GM11168 (cell line): ENCODE measurements around the gene RALB.

ENCODE experiments used
- in situ Hi-C: fragments of 300-500 bp; cut with MboI; formaldehyde crosslinking; loops from one replicate; pipeline ENCODE4 v1.12.0; 2022; ENCODE audit warnings: low sequenced_read_pairs; ENCODE audit not compliant: unreplicated experiment

Gene RALB

DNA sequence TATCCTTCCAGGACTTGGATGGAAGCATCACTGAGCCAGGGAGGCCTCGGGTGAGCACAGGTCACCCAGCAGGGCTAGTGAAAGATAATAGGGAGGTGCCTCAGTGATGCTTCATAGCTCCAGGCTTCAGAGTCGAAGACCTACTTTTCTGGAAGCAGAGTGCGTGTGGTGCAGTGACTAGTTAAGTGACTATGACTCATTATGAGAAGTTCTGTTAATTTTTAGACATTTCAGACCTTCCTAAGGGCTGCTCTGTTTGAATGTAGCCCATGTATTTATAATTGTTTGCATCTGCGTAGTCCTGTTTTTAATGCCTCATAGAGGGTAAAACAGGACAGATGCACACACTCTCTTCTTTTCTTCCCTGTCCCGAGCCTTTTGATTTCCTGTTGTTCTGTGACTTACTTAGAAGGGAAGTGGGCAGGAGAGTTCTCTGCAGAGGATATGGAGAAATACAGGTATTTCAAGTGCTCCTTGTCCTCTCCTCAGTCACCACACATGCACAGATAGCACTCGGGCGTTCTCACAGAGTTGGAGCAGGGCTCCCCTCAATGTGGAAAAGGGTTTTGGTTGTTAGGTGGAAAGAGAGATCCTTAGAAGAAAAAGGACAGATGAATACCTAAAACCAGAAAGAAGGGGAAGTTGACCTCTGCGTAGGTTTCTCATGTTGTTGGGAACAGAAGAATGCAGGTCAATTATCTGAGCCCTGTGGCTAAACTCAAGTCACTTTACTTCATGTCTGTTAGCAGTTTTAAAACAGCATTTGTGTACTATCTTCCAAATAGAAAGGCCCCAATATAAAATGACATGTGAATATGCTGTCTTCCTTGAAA is 34.7 kb downstream of the RALB start:
- in situ Hi-C loops, result no loop called here

GRCh38 chr2:120288016-120288373 is 35.3 kb downstream of the RALB start:
- in situ Hi-C loops, result no loop called here

DNA sequence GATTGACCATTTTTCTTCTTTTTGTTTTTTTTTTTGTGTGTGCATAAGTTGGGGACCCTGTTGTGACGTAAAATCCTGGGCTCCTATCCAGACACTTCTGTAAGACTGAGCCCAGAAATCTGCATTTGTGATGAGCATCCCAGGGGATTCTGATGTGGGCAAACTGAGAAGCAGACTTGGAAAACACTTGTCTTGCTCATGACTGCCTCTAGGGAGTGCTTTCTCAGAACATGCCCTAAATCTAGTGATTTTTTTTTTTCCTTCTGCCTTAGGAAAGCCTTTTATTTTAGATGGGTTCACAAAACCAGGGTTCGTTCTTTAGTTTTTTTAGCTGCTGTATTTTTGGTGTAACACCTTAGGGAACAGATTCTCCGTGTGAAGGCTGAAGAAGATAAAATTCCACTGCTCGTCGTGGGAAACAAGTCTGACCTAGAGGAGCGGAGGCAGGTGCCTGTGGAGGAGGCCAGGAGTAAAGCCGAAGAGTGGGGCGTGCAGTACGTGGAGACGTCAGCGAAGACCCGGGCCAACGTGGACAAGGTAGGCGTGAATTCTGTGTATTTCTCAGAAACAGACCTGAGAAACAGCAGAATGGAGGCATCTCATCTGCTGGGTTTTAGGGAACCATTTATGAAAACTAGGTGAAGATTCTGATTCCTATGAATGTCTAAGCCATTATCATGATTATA is 36.7 kb downstream of the RALB start:
- in situ Hi-C loops, result no loop called here

GRCh38 chr2:120290737-120291136 is 38.1 kb downstream of the RALB start:
- in situ Hi-C loops, result no loop called here

- in situ Hi-C loops, result no loop called here
These were observed 39.0 kb downstream of the RALB start for GRCh38 chr2:120291401-120292311.

DNA sequence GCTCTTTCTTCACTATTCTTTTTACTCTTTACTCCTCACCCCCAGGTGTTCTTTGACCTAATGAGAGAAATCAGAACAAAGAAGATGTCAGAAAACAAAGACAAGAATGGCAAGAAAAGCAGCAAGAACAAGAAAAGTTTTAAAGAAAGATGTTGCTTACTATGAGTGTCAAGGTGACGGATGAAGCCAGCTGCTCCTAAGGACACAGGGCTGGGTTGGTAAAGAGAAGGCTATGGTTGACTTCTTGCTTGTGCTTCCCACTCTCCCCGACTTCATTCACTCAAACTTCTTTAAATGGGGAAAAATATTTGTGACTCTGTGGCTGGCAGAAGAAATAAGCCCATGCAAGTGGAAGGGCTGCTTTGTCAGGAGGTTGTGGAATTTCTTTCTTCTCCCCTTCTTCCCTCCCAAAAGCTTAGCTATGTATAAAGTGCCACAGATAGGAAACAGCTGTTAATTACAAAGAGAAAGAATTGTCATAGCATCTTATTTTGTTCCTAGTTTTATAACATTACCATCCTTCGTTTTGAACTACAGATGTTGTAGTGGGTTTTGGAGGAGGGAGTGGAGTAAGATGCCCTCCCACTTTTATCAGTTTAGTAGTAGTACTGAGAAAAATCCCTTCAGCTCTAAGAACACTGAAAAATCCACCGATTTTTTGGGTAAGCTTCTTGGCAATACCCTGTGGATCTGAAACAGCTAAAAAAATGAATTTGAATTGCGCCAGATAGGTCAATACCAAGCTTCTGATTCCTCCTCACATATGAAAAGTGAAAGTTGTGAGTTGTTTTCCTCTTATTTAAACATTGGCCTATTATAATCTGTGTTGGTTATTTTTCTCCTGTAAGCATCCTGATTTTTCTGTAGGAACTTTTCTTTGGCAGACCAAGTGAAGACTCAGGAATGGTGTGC is 40.7 kb downstream of the RALB start:
- in situ Hi-C loops, result no loop called here

- in situ Hi-C loops, result no loop called here
These were observed 41.3 kb downstream of the RALB start for GRCh38 chr2:120294008-120294340.

DNA sequence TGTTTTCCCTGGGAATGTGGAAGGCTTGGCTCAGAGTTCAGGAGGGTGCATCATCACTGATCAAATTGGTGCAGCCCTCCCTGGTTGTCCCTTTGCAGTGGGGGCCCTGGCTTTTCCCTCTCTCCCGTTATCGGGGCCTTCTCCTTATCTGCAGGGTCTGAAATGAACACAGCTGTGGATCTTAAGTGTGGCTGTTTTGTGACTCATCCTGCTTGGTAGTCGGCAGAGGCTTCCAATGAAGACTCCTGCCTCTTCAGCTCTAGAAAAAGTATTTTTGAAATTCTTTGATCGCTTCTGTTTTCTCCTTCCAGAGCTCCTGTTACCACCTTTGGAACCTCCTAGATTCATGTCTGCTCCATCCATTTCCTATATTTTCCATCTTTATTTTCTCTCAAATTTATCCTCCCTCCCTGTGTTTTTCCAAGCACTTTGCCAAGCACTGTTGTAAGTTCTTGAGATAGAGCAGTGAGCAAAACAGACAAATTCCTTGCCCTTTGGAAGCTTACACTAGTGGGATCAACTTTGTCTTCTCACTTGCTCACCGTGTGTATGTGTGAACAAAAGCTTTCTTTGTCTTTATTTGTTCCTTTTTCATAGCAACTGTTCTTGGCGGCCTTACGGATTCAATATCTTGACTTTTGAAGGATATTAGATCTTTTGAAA is 45.7 kb downstream of the RALB start:
- in situ Hi-C loops, result no loop called here

GRCh38 chr2:120299004-120299403 is 46.4 kb downstream of the RALB start:
- in situ Hi-C loops, result no loop called here

DNA sequence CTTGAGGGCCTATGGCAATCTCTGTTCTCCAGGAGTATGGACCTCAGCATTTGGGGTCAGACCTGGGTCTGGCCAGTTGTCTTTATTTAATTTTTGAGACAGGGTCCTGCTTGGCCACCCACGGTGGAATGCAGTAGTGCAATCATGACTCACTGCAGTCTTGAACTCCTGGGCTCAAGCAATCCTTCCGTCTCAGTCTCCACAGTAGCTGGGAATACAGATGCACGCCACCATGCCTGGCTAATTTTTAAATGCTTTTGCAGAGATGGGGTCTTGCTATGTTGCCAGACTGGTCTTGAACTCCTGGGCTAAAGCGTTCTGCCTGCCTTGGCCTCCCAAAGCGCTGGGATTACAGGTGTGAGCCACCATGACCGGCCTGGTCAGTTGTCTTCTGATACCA is 46.9 kb downstream of the RALB start:
- in situ Hi-C loops, result no loop called here

GRCh38 chr2:120300385-120300784 is 47.7 kb downstream of the RALB start:
- in situ Hi-C loops, result no loop called here

DNA sequence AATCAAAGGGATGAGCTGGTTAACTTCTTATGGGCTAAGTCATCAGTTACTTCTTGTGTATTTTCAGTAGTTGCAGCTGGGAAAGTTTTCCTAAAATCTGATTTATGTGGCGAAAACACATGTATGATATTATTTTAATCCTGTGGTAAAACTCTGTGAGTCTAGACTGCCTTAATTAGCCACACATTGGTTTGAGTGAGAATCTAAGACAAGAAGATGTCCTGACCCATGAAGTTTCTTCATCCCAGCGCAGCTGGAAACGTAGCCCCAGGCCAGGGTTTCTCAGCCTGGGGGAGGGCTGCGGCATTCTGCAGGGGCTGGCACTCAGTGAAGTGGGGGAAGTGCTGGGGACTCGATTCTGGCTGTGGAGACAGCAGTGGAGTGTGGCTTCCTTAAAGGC is 48.6 kb downstream of the RALB start:
- in situ Hi-C loops, result no loop called here

GRCh38 chr2:120302301-120302700 is 49.6 kb downstream of the RALB start:
- in situ Hi-C loops, result no loop called here

- in situ Hi-C loops, result no loop called here
These were observed 50.5 kb downstream of the RALB start for GRCh38 chr2:120303177-120303576.

GRCh38 chr2:120305296-120305695 is 52.6 kb downstream of the RALB start:
- in situ Hi-C loops, result no loop called here

- in situ Hi-C loops, result no loop called here
These were observed 53.4 kb downstream of the RALB start for GRCh38 chr2:120305937-120306490.

GRCh38 chr2:120307482-120307881 is 54.8 kb downstream of the RALB start:
- in situ Hi-C loops, result no loop called here

GRCh38 chr2:120308038-120308910 is 55.6 kb downstream of the RALB start:
- in situ Hi-C loops, result no loop called here
